Stimulated activated CD4-positive, alpha-beta T cell treated with anti-CD3 and anti-CD28 coated beads, Interleukin-1b, Interleukin-23, amount 100 ng/mL, for 1 hour (primary cell): ENCODE results near the gene GAGE12J.
"Not testable (repeated sequence)": the region's sequence is repeated elsewhere in the genome, so short reads cannot be mapped to it uniquely, and the experiment has no call there.

ENCODE experiments used
- DNase-seq, 2 donors: peaks; one replicate each; pipeline ENCODE4 v3.0.0-alpha.2; 2020; ENCODE audit warnings: low read depth in 2 of 2

The GAGE12J gene

DNA sequence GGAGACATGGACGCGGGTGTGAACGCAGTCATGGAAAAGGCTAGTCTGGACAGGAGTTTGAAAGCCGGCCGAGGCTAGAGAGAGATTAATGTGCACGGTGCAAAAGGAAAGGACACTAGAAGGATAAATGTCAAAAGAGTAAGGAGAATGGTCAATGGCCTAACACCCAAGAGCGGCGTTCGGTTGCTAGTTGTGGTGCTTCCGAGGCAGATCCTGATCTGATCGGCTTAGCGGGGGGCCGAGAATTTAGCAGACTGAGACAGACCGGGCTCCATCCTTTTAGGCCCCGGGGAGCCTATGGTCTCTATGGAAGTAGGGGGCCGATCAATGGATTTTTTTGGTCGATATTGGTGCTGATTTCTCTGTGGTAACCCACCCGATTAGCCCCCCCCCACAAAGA is 11.5 kb upstream of the GAGE12J start:
- no peak for DNase-seq

DNA sequence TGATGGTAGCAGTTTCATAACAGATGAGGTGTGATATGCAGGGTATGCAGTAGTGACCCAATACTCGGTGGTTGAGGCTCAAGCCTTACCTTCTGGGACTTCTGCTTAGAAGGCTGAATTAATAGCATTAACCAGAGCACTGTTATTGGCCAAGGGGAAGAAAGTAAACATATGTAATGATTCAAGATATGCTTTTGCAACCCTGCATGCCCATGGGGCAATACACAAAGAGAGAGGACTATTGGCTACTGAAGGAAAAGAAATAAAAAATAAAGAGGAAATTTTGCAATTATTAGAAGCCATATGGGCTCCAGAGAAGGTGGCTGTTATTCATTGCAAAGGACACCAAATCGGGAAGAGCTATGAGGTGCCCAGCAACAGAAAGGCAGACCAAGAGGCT is 9.7 kb upstream of the GAGE12J start:
- no peak for DNase-seq

DNA sequence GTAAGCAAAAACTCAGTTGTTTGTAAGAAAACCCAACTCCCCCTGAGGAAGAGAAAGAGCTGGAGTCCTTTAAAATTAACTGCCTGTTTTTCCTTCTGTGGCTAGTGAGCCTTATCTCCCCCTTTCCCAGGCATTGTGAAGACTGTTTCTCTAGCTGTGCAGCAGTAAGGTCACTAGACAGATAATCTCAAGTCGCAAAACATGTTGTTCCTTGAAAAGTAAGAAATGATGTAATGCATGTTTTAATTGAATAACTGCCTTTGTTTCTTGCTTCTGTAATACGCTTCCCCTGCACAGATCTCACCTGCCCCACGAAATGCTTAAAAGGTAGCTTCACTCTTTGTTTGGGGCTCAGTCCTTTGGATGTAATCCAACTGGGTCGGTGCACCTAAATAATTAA is 5.8 kb upstream of the GAGE12J start:
- DNase-seq: no peak

DNA sequence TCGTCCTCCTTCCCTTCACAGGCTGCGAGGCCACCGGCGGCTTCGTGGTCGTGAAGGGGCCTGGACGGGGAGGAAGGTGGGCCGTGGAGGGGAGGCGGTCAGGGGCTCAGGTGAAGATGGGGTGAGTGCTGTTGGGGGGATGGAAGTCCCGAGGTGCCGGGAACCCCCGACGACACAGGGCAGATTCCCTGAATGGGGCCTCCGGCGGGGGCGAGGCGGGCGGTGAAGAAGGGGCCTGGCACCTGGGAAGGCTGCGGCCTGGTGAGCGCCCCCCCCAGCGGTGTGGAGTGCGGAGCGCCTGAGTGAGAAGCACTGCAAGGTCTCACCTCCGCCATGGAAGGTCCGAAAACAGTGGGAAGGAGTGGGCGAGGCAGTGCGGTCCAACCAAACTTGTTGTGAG is 429 bp downstream of the GAGE12J start:
- not testable (repeated sequence) for DNase-seq

DNA sequence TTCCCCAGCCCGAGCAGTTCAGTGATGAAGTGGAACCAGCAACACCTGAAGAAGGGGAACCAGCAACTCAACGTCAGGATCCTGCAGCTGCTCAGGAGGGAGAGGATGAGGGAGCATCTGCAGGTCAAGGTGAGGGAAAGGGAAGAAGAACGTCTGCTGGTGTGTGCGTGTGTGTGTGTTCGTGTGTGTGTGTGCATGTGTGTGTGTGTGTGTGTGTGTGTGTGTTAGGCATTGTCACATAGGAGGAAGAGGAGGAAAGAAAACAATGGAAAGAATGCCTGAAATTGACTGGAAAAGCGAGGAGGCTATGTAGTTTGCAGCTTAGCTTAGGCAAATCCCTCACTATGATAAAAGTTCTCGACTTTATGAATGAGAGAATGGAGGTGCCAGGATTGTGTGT is 1.9 kb downstream of the GAGE12J start:
- DNase-seq: not testable (repeated sequence)

DNA sequence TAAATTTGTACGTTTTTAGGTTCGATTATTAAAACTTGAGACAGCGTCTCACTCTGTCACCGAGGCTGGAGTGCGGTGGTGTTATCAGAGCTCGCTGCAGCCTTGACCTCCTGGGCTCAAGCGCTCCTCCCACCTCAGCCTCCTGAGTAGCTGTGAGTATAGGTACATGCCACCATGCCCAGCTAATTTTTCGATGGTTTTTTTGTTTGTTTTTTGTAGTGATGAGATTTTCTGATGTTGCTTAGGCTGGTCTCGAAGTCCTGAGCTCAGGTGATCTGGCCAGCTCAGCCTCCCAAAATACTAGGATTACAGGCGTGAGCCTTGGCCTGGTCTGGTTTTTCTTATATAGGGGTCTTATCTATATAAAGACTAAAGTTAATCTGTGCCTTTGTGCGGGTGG is 8.6 kb downstream of the GAGE12J start:
- not testable (repeated sequence) for DNase-seq

DNA sequence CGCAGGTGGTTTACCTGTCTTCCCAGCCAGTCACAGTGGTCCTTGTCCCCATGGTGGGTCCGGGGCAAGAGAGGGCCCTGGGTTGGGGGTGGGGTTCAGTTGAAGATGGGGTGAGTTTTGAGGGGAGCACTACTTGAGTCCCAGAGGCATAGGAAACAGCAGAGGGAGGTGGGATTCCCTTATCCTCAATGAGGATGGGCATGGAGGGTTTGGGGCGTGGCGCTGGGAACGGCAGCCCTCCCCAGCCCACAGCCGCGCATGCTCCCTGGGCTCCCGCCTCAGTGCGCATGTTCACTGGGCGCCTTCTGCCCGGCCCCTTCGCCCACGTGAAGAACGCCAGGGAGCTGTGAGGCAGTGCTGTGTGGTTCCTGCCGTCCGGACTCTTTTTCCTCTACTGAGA is 9.4 kb downstream of the GAGE12J start, which contains the start of gene GAGE13:
GAGE13 (plus strand) TSS at position 301 of the 400 bp plus-strand sequence. CDS start 1,156 bp downstream, outside the sequence.
- DNase-seq: not testable (repeated sequence)

DNA sequence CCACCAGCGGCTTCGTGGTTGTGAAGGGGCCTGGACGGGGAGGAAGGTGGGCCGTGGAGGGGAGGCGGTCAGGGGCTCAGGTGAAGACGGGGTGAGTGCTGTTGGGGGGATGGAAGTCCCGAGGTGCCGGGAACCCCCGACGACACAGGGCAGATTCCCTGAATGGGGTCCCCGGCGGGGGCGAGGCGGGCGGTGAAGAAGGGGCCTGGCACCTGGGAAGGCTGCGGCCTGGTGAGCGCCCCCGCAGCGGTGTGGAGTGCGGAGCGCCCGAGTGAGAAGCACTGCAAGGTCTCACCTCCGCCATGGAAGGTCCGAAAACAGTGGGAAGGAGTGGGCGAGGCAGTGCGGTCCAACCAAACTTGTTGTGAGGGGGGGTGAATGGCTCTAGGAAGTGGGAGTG is 10.0 kb downstream of the GAGE12J start:
- DNase-seq: not testable (repeated sequence)

DNA sequence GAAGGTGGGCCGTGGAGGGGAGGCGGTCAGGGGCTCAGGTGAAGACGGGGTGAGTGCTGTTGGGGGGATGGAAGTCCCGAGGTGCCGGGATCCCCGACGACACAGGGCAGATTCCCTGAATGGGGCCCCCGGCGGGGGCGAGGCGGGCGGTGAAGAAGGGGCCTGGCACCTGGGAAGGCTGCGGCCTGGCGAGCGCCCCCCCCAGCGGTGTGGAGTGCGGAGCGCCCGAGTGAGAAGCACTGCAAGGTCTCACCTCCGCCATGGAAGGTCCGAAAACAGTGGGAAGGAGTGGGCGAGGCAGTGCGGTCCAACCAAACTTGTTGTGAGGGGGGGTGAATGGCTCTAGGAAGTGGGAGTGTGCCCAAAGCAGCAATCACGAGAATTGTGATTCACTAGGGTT is 19.6 kb downstream of the GAGE12J start:
- not testable (repeated sequence) for DNase-seq

DNA sequence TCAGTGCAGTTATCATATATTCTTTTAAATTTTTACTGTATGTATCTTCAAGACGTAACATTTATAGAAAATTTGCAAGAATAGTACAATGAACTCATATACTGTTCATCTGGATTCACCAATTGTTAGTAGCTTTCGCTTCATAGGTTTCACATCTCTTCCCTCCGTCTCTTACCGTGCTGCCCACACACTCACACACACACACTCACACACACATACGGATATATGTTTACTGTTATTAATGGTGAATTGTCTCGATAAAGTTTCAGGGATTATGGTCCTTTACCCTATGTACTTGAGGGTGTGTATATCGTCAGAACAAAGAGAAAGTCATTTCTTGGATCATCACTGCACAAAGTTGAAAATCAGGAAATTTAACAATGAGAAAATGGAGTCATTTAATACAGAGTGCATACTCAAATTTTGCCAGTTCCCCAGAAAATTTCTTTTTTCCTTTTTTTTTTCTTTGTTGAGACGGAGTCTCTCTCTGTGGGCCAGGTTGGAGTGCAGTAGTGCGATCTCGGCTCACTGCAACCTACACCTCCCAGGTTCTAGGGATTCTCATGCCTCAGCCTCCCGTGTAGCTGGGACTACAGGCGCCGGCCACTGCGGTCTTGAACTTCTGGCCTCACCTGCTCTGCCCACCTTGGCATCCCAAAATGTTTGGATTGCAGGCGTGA is 22.8 kb downstream of the GAGE12J start:
- not testable (repeated sequence) for DNase-seq

DNA sequence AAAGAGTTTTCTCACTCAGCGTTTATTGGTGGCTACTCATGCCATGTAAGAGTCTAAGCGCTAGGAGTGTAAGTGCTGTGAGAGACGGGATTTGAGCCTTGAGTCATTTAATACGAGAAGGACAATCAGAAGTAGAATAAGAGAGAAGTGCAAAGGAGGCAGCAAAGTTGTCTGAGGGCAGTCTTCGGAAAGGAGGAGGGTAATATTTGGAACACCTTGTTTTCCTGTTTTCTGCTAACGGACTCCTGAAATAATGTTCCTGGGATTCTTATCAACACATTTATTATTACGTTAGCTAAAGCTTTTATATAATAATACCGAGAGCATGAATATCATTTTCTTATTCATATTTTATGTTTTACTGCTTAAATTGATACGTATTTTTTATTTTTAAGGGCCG is 23.6 kb downstream of the GAGE12J start:
- not testable (repeated sequence) for DNase-seq

DNA sequence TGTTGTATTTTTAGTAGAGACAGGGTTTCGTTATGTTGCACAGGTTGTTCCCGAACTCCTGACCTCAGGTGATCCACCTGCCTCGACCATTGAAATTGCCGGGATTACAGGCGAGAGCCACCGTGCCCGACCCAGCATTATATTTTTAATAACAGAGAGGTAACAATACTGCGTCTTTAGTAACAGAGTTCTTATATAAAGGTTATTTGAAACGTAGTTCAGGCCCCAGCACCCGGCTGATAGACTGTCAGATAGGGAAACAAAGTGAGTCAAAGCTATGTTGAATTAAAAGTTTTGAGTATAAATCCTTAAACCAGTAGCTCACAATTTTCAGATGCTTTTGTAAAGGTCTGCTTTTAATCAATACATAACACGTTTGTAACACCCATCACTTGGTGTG is 24.3 kb downstream of the GAGE12J start:
- DNase-seq: not testable (repeated sequence)
